Measurements from ENCODE around the gene LMBRD1.
"Not testable (repeated sequence)": the region's sequence is repeated elsewhere in the genome, so short reads cannot be mapped to it uniquely, and the experiment has no call there.

LMBRD1 gene

DNA sequence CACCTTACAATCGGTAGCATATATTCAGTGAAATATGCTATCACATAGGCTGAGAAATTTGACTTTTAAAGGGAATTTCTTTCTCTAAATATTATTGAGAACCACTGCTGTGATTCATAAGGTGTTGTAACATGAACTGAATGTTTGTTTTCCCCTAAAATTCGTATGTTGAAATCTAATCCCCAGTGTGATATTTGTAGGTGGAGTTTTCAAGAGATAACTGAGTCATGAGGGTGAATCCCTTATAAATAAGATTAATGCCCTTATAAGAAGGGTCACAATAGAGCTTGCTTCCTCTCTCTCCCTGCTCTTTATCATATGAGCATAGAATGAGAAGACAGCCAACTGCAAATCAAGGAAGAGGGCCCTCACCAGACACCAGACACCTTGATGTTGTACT, 64.8 kb downstream of the LMBRD1 start:
- DNase-seq: no peak

DNA sequence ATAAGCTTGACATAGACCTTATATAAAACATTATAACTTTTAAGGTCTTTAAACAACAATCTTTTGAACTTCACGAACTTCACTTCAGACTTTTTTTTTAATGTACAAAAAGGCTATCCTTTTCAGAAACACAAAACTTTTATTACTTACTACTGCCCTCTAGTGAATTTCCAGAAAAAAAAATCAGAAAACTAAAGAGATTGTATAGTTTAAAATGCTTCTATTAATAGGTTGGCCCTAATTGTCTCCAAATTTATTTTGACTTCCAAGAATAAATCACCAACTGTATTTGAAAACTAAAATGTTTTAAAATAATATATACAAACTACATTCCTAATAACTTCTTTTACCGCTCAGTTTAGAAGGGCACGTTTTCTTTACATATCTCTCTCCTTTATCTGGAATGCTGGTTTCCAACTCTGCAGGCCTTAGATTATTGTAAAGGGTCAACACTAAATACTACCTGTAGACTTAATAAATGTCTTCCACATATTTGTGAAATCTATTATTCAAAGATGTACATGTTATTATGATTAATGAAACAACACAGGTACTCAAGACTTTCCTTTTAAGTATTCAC, 66.8 kb downstream of the LMBRD1 start:
- no peak for DNase-seq

DNA sequence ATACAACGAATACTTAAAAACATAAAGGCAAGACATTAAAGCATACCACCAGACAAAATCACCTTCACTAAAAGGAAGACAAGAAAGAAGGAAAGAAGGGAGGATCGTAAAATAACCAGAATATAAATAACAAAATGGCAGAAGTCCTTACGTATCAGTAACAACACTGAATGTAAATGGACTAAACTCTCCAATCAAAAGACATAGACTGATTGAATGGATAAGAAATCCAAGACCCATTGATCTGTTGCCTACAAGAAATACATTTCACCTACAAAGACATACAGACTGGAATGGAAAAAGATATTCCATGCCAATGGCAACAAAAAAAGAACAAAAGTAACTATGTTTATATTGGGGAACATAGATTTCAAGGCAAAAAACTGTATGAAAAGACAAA, 74.1 kb downstream of the LMBRD1 start:
- no peak for DNase-seq

DNA sequence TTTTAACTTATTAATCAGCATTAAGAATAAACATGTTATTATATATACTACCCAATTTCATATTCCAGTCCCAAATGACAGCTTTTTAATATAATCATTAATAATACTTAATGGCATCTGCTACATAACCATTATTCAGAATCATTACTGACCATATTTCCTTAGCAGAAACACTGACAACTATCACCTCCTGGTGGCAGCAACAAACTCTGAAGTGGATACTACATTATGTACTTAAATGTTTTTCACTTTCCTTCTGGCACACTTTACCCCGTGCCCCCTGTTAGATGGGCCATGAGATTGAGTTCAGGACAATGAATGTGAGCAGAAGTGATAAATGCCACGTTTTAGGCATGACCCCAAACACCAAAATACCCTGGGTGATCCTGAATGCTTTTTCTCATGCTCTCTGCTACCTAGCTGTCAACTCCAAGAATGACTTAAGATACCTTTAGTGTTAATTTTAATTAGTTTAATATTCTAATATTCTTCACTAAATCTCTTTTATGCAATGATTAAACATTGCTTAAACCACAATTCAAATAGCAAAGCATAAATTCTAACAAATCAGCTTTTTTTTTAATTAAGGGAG, 77.1 kb downstream of the LMBRD1 start:
- DNase-seq: no peak

DNA sequence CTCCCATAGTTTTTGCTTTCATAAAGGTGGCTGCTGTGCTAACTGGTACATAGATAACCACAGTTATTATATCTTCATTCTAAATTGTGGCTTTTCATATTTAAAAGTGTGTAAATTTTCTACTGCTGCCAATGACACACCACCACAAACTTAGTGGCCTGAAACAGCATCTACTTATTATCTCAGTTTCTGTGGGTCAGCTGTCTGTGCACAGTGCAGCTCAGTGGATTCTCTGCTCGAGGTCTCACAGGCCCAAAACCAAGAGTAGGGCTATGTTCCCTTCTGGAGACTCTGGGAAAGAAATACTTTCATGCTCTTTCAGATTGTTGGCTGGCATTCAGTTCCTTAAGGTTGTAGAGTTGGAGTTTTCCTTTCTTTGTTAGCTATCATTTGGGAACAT, 90.1 kb downstream of the LMBRD1 start:
- DNase-seq: no peak

DNA sequence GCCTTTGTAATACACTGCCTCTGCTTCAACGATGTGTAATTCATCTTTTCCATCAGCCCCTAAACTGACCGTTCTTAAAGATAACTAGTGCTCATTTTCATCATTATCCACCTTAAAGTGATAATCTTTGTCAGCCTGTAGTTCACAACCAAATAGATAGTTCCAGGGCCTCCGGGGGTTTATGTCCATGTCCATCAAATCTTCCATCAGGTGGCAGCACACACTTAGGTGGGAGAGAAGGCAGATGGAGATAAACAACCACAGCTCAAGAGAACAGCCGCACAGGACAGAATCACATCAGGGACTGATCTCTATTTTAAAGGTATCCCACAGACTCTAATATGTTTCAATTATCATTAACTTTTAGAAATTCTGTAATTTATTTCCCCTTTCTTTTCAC, 90.9 kb downstream of the LMBRD1 start:
- no peak for DNase-seq

DNA sequence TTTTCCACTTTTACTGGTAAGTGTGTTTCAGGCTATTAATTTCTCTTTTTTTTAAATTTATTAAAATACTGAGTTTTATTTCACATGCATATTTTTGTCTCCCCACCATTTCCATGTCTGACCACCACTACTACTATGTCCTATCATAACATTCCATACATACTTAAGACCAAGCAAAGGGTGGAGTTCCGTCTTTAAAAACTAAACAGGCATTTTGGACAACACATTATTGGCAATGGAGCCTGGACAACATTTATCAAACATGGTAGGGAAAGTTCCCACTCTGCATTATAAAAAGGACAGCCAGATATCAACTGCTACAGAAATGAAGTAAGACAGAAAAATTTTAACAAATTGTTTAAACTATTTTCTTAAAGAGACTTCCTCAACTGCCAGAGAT, 91.9 kb downstream of the LMBRD1 start:
- no peak for DNase-seq

DNA sequence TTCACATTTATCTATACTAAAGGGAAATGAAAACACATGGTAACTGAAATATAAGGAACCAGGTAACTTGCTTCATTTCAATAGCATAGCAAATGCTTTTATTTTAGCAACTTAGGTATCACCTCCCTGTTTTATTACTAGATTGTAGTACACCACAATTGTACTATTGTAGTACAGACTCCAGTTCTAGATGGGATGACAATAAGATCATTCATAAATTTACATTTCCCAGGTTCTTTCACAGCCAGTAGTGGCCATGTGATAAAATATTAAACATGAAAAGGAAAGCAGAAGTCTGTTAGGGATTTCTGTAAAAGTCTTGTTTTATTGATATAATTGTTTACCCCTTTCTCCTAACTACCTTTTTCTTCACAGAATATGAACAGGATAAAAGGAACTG, 97.2 kb downstream of the LMBRD1 start:
- DNase-seq: no peak

DNA sequence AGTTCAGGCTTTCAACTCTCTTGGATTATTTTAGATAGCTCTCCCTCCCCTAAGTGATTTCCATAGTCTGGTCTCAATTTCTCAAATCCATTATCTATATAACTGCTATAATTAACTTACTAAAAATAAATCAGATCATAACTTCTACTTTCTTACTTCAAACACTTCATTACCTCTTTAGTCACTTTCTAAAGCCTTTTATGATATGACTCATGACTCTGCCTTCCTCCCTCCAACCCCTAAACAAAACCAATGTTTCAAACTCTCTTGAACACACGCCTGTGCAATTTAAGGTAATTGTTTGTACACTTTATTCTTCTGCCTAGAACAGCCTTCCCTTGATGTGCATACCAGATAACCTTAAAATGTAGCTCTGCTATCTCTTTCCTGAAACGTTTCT, 100.5 kb downstream of the LMBRD1 start:
- no peak for DNase-seq

DNA sequence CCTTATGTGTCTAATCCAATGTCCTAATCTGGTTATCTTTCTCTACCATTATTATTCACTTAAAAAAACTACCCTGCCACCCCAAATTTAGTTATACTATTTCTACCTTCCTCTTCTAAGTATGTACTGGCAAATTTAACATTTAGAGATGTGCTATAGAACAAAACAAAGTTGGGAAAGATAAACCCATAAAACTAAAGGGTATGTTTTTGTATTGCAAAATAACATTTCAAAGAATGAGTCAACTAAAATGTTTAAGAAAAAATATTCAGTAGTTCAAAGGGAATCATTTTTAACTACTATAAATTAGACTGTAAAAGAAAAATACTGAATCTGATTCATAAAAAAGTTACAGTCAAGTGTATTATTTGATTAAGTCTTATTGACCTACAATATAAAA, 103.0 kb downstream of the LMBRD1 start:
- DNase-seq: no peak

DNA sequence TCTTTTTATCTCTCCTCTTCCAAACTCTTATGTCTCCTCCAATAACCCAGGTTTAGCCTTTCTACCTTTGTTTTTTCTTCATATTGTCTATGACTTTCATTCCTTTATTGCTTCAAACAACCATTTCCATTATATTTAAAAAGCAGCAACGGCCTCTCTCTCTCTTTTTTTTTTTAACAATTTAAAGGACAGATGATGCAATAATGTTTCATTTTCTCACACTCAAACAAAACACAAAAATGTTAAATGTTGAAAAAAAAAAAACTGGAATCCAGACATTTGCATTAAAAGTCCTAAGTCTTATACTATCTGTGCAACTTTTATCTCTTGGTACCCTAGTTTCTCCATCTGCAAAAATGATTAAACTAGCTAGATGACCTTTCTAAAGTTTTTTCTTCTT, 105.8 kb downstream of the LMBRD1 start:
- DNase-seq: no peak

DNA sequence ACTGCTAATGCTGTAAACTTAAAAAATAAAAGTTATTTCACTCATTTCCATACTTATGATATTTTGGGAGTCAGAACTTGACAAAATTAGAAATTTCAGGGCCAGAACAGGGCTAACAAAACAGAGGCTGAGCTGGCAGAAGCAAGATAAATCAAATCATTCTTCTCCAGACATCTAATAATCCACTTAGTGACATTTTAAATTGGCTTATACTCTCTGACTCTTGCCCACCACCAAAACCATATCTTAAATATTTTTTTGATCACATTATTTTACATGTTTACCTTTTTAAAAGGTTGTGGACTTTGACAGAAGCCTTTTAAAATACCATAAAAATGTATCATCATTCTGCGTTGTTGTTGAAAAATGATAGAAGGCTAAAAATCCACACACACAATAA, 116.5 kb downstream of the LMBRD1 start:
- no peak for DNase-seq

DNA sequence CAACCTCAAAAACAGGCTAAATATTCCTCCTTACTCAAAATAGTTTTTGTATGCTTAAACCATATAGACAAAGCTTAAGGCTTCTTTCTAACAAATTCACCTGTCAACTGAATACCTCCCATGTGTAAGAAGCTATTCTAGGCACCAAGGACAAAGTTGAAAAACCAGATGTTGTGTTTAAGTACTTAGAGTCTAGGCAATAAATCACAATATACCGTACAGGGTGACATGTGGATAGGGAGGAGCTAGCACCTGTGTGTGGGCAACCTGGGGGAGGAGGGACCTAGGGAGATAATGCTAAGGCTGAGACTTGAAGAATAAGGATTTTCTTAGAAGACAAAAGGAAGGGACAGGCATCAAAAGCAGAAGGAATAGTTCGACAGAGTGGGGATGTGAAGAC, 123.5 kb downstream of the LMBRD1 start:
- no peak for DNase-seq

DNA sequence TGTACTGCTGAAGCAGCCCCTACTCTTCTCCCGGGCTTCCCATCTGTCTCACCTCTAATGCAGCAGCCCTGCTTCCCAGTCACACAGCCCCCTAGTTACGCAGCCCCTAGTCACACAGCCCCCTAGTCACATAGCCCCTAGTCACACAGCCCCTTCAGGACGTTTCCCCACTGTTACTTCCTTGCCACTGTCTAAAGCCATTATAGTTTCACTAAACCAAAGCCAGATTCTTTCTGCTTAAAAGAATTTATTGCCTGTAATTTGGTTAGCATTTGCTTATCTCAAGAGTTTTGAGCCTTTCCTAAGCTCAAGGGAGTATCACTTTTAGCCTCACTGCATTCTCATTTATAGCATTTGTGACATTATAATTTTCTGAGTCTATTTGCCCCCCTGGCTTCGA, 127.9 kb downstream of the LMBRD1 start:
- no peak for DNase-seq

DNA sequence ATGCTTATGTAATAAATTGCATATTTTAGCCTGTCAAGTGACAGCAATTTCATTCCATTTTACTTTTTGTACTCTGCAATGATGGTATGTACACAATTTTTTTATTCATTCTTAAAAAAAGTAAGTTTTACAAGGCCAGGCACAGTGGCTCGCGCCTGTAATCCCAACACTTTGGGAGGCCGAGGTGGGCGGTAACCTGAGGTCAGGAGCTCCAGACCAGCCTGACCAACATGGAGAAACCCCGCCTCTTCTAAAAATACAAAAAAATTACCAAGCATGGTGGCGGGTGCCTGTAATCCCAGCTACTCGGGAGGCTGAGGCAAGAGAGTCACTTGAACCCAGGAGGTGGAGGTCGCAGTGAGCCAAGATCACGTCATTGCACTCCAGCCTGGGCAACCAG, 130.0 kb downstream of the LMBRD1 start:
- not testable (repeated sequence) for DNase-seq

DNA sequence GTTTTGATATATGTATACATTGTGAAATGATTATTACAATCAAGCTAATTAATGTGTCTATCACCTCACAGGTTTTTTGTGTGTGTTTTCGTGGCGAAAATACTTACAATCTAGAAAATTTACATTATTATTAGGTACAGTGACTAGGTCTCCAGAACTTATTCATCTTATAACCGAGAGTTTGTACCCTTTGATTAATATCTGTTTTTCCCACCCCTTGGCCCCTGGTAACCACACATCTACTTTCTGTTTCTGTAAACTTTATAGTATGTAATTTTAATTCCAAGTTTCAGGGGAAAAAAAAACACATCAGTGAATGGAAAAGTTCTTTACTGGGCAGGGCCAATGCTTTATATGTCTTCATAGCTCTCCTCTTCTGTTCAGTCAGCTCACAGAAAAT, 131.4 kb downstream of the LMBRD1 start:
- no peak for DNase-seq

DNA sequence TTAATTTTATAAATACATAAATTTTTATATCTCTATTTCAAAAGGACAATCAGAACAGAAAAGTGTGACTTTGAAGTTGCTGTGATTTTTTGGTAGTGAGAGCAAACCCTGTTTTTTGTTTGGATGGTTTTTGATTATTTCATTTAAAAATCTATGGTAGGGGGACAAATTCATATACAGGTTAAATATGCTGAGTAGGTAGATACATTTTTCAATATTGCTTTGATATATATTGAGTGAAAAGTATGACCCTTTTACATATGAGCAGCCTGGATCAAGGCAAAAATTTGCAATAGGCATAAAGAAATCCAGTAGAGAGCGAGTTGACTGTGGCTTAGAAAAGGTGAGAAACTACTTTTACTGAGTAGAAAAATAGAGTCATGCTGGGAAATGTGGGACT, 132.3 kb downstream of the LMBRD1 start:
- DNase-seq: no peak

DNA sequence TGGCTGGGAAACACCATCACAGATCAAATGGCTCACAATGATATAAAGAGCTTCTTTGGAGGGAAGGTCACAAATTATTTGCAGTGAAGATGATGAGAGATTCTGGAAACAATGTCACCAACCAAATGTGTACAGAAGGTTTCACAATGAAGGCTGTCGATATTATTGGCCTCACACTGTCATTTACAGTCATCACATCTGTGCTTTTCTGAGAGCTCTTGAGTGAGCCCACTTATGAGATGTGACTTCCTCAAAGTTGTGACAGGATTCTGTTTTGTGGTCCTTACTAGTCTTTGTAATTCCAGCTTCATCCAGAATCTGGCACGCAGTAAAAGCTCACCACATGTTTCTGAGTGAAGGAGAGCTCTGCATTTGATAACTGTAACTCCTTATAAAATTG, 133.6 kb downstream of the LMBRD1 start:
- no peak for DNase-seq

DNA sequence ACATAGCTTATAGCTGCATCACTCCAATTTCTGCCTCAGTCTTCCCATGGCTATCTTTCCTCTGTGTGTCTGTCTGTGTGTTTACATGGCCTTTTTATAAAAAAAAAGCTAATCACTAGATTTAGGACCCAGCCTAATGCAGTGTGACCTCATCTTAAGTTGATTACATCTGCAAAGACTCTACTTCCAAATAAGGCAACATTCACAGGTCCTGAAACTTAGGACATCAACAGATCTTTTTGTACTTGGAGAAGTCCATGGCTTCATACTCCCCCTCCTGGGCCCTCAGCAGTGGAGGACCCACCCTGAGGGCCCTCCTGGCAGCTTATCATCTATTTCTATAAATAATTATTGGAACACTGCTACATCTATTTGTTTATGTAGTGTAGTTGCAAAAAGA, 146.1 kb downstream of the LMBRD1 start:
- DNase-seq: no peak

DNA sequence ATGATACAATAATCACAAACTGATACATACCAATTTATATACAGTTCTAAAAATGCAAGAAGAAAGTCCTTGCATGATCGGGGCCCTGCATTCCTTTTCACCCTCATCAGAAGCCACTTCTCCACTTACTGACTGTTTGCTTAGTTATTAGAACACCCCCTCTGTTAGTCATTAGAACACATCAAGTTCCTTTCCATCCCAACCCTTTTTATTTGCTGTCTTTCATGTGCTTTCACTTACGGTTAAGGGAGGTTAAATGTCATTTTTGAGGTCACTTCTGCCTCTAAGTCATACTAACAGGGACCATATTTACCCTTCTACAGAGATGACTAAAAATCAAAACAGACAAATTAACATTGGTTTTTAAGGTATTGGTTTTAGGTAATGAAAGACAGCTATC, 149.1 kb downstream of the LMBRD1 start:
- DNase-seq: no peak

DNA sequence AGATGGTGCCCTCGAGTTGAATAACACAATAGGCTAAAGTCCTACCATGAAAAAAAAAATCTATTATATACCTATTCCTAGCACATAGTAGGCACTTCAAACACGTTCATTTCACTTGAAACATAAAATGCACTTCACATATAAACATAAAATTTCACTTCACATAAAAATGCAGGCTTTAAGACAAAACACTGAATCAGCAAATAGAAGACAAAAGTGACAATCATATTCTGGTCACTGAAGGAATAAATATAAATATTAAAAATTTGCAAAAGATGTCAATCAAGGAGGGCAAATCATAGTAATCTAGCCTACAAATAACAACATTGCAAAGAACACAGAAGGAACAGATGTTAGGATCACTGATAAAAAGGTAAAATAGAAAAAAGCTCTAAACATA, 153.1 kb downstream of the LMBRD1 start:
- DNase-seq: no peak

DNA sequence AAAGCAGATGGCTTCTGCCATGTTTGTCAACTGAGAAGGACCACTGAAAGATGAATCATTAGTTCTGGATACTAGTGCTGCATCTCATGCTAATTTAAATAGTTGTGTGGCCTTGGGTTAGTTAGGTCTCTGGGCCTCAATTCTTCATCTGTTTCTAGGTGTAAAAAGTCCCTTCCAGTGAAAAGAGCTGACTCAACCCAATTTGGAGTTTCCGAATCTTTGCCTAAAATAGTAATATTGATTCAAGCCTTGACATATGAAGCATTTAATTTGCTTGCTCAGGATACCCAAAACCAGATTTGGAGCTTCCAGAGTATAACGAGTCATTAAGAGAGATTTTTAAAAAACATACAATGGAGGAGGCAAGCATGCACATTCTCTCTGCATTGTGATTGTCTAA, 163.9 kb downstream of the LMBRD1 start:
- DNase-seq: no peak

DNA sequence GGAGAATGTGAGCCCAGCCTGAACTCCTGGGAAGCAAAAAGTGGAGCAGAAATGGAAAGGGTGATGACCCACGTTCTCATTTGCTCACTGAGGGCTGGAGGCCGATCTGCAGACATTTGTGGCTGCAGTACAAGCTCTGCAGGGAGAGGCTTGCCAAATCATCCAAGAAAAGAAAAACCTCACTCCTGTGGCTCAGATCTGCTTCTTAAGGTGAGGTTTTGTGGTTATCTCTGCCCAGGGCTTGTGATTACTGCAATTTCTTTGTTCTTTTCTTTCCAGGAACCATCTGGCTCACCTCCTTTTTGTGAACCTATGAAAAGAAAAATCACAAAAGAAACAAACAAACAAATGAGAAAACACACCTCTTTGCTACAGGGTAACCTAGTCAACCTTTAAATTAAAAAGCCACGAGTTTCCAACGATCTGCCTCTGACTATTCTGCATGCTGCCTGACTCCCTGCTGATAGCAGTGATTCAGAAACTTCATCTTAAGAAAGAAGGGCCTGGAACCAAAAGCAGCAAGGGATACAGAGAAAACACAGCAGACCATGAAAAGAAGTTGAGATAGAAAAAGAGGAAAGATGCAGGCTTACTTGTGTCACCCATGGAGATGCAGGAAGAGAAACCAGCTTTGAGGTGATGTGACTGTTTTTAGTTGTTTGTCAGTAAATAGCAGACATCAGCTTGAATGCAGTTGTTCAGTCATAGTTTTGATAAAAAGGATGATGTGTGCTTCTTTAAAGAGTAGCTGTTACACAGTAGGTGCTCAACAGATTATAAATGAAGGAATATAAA, 165.1 kb downstream of the LMBRD1 start:
- DNase-seq: no peak

DNA sequence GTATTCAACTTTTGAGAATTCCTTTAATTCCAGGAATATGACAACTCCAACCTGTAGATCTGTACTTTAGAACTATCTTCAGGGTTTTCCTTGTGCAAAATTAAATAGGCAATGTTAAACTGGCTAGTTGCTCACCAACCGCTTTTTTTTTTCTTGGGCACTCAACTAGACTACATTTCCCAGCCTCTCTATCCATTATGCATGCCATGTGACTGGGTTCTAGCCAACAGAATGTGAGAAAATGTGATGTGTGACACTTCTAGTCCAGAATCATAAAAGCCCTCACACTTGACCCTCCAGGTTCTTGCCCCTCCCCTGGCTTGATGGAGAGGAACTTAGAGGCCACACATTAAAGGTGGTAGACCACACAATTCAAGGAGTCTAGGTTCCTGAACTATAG, 166.0 kb downstream of the LMBRD1 start:
- no peak for DNase-seq

DNA sequence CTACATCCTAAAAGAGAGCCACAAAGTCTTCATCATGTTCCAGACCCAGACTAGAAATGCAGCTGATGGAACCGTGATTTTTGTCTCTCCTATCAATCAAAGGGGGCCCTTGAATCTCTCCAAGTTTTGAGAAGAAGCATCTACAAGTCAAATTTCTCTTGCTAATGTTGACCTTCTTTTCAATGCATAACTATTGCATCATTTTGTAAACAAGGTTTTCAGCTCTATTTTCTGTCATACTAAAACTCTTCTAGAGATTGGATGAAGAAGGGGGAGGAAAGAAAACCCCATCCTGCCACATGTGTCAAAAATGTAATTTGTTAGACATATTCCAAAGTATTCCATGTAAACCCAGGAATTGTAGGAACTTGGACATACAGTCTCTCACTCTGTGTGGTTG, 169.2 kb downstream of the LMBRD1 start:
- DNase-seq: no peak
